NCI-H748 treated with DMSO at 0.1 percent for 48 hours (cell line): ENCODE measurements around the gene C16orf89.
"Not testable (repeated sequence)": the region's sequence is repeated elsewhere in the genome, so short reads cannot be mapped to it uniquely, and the experiment has no call there.

Experiments
- DNase-seq: peaks from one replicate; lab custom pipeline; 2025; lab: John Stamatoyannopoulos, UW

C16orf89 gene

GRCh38 chr16:5084802-5085201 is 19.0 kb upstream of the C16orf89 start:
- not testable (repeated sequence) for DNase-seq

GRCh38 chr16:5084099-5084731 is 18.5 kb upstream of the C16orf89 start:
- not testable (repeated sequence) for DNase-seq

- DNase-seq: not testable (repeated sequence)
Observed at GRCh38 chr16:5083646-5084045, 17.9 kb upstream of the C16orf89 start.

GRCh38 chr16:5080996-5081395 is 15.2 kb upstream of the C16orf89 start:
- DNase-seq: not testable (repeated sequence)

- DNase-seq: not testable (repeated sequence)
Observed at GRCh38 chr16:5080461-5080860, 14.7 kb upstream of the C16orf89 start.

- DNase-seq: no peak
Observed at GRCh38 chr16:5078626-5079025, 12.9 kb upstream of the C16orf89 start.

GRCh38 chr16:5077304-5077703 is 11.5 kb upstream of the C16orf89 start:
- no peak for DNase-seq

- no peak for DNase-seq
Observed at GRCh38 chr16:5075637-5076036, 9.9 kb upstream of the C16orf89 start.

GRCh38 chr16:5073771-5074170 is 8.0 kb upstream of the C16orf89 start:
- DNase-seq: not testable (repeated sequence)

GRCh38 chr16:5073279-5073629 is 7.5 kb upstream of the C16orf89 start:
- no peak for DNase-seq

GRCh38 chr16:5072334-5073278 is 6.8 kb upstream of the C16orf89 start:
- DNase-seq: no peak

GRCh38 chr16:5071681-5072333 is 6.1 kb upstream of the C16orf89 start, which contains the start of gene ALG1:
Gene ALG1 (plus strand): TSS chr16:5071843. CDS start chr16:5071850, 7 bp downstream.
- DNase-seq: peak; percentile 66

- DNase-seq: no peak
Observed at GRCh38 chr16:5071341-5071680, 5.6 kb upstream of the C16orf89 start.

GRCh38 chr16:5070431-5071186 is 4.9 kb upstream of the C16orf89 start:
- no peak for DNase-seq

GRCh38 chr16:5069854-5070253 is 4.1 kb upstream of the C16orf89 start:
- no peak for DNase-seq

- DNase-seq: no peak
Observed at GRCh38 chr16:5069048-5069447, 3.3 kb upstream of the C16orf89 start.

- DNase-seq: no peak
Observed at GRCh38 chr16:5066511-5066910, 755 bp upstream of the C16orf89 start.

GRCh38 chr16:5065326-5065725 is 430 bp downstream of the C16orf89 start:
- no peak for DNase-seq

GRCh38 chr16:5064915-5065314 is 841 bp downstream of the C16orf89 start:
- DNase-seq: no peak

- no peak for DNase-seq
Observed at GRCh38 chr16:5062790-5063765, 2.7 kb downstream of the C16orf89 start.

- DNase-seq: no peak
Observed at GRCh38 chr16:5062051-5062450, 3.7 kb downstream of the C16orf89 start.
